ENCODE results near the gene MRLN. TPM values are rescaled to one million over a fixed set of nuclear protein-coding genes. Genes with fewer than 3 reads are reported as not detected.

Gene MRLN
- total RNA-seq, 1 donor from 2014 or later, result not detected

GRCh38 chr10:59774451-59774850, 21.2 kb upstream of the MRLN start:
- Histone ChIP-seq H3K36me3 (no peaks in the 10 kb centered on the region), H3K27ac (no peak overlapping the region), H3K27me3 (no peaks in the 10 kb centered on the region), H3K9me3 (no peaks in the 10 kb centered on the region), H3K4me1 (no peaks in the 10 kb centered on the region), H3K4me3 (no peak overlapping the region)
- intact Hi-C loops (cut with DNase I), result no loop called here
- no peak for TF ChIP-seq CTCF (IDR thresholded peaks at IDR 0.05)
- no peak for DNase-seq (ENCODE audit: extremely low spot score in 2 of 2)

- Histone ChIP-seq H3K36me3 (no peaks in the 10 kb centered on the region), H3K27me3 (no peaks in the 10 kb centered on the region), H3K27ac (no peak overlapping the region), H3K4me1 (no peaks in the 10 kb centered on the region), H3K9me3 (no peaks in the 10 kb centered on the region), H3K4me3 (no peak overlapping the region)
- no peak for DNase-seq (ENCODE audit: extremely low spot score in 2 of 2)
- TF ChIP-seq POLR2AphosphoS5 (IDR thresholded peaks at IDR 0.05; ENCODE audit: insufficient read depth in 1 of 2, low read depth in 1 of 2) (no peak), POLR2A (IDR thresholded peaks at IDR 0.05) (no peak)
- intact Hi-C loops (cut with DNase I), result no loop called here
These were observed 19.8 kb upstream of the MRLN start for GRCh38 chr10:59773088-59773487.

GRCh38 chr10:59771162-59771807, 18.0 kb upstream of the MRLN start:
- H3K4me1 ChIP-seq, result no peaks in the 10 kb centered on the region
- DNase-seq (ENCODE audit: extremely low spot score in 2 of 2), result no peak
- intact Hi-C loops (cut with DNase I), result no loop called here
- H3K27ac ChIP-seq, result no peak overlapping the region
- H3K4me3 ChIP-seq, result no peak overlapping the region
- TF ChIP-seq CTCF (IDR thresholded peaks at IDR 0.05) (no peak), POLR2A (IDR thresholded peaks at IDR 0.05) (no peak), POLR2AphosphoS5 (IDR thresholded peaks at IDR 0.05; ENCODE audit: insufficient read depth in 1 of 2, low read depth in 1 of 2) (no peak)
- H3K27me3 ChIP-seq, result no peaks in the 10 kb centered on the region
- H3K36me3 ChIP-seq, result no peaks in the 10 kb centered on the region
- H3K9me3 ChIP-seq, result no peaks in the 10 kb centered on the region

- Histone ChIP-seq H3K36me3 (no peaks in the 10 kb centered on the region), H3K4me1 (no peaks in the 10 kb centered on the region), H3K9me3 (no peaks in the 10 kb centered on the region), H3K4me3 (no peak overlapping the region), H3K27ac (no peak overlapping the region), H3K27me3 (no peaks in the 10 kb centered on the region)
- no peak for DNase-seq (ENCODE audit: extremely low spot score in 2 of 2)
- TF ChIP-seq POLR2AphosphoS5 (IDR thresholded peaks at IDR 0.05; ENCODE audit: insufficient read depth in 1 of 2, low read depth in 1 of 2), result no peak
- intact Hi-C loops (cut with DNase I), result no loop called here
These were observed 17.4 kb upstream of the MRLN start for GRCh38 chr10:59770689-59771088.

GRCh38 chr10:59762505-59762904, 9.2 kb upstream of the MRLN start:
- DNase-seq (ENCODE audit: extremely low spot score in 2 of 2), result no peak
- Histone ChIP-seq H3K4me1 (no peaks in the 10 kb centered on the region), H3K27ac (no peak overlapping the region), H3K27me3 (no peaks in the 10 kb centered on the region), H3K4me3 (no peak overlapping the region), H3K36me3 (no peaks in the 10 kb centered on the region), H3K9me3 (no peaks in the 10 kb centered on the region)
- intact Hi-C loops (cut with DNase I), result no loop called here
- no peak for TF ChIP-seq POLR2A (IDR thresholded peaks at IDR 0.05)
- no peak for TF ChIP-seq CTCF (IDR thresholded peaks at IDR 0.05)
- TF ChIP-seq POLR2AphosphoS5 (IDR thresholded peaks at IDR 0.05; ENCODE audit: insufficient read depth in 1 of 2, low read depth in 1 of 2), result no peak

GRCh38 chr10:59757966-59758365, 4.7 kb upstream of the MRLN start:
- Histone ChIP-seq H3K36me3 (no peaks in the 10 kb centered on the region), H3K27me3 (no peaks in the 10 kb centered on the region), H3K27ac (no peak overlapping the region), H3K4me1 (no peaks in the 10 kb centered on the region), H3K4me3 (no peak overlapping the region), H3K9me3 (no peaks in the 10 kb centered on the region)
- no peak for TF ChIP-seq POLR2AphosphoS5 (IDR thresholded peaks at IDR 0.05; ENCODE audit: insufficient read depth in 1 of 2, low read depth in 1 of 2)
- no peak for TF ChIP-seq CTCF (IDR thresholded peaks at IDR 0.05)
- TF ChIP-seq POLR2A (IDR thresholded peaks at IDR 0.05), result no peak
- no peak for DNase-seq (ENCODE audit: extremely low spot score in 2 of 2)
- intact Hi-C loops (cut with DNase I), result no loop called here
